NCI-H526 (cell line): ENCODE results near the gene SH3BGR.

Experiments used
- DNase-seq, 2 experiments: peaks; one replicate each; lab custom pipeline; 2025; lab: John Stamatoyannopoulos, UW

Gene SH3BGR

DNA sequence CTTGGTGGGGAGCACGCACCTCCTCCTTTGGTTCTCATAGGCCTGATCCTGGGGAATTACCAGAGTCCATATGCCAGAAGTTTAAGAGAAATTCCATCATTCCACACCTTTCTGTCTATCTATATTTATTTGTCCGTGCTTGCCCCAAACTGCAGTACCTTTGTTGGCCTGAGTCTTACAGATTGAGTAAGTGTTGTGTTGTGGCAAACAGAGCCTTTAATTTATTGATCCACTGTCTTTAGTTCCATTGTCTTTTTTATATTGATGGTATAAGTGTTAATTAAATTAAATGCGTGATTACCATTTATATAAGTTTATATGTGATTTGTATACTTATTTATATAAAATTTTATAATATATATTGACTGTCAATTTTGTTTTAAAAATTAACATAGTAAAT, 4.9 kb downstream of the SH3BGR start:
- DNase-seq: peak in 1 of 2 experiments; percentile 5

DNA sequence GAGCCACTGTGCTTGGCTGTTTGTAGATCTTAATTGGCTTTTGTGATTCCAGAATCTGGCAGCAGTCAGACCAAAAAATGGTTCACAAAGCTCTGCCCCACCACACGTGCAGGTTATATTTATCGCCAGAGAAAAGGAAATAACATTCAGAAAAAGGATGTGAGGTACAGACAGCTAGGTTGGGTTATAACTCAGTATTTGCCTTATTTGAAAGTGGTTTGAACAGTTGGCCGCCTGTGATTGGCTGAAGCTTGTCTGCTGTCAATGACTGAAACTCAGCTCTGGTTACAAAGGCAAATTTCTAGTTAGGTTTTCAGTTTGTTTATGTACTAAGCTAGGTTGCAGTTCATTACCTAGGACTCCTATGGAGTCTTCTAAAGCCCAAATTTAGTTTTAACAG, 9.6 kb downstream of the SH3BGR start:
- DNase-seq: peak in 1 of 2 experiments; percentile 6

DNA sequence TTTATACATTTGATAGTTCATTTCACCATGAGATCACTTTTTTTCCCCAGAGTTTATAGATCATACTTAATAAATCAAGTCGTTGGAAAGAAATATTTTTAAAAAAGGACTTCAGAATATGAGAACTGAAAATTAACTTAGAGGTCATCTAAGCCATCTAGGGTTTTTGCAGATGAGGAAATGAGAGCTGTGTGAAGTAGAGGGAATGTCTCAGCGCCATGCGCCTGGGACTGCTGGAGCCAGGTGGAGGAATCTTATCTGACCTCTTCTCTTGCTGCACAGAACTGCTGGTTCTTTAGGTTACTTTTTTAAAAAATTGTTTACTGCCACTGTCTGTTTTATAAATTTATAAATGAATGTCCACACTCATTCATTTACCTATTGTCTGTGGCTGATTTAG, 11.5 kb downstream of the SH3BGR start:
- no peak for DNase-seq

DNA sequence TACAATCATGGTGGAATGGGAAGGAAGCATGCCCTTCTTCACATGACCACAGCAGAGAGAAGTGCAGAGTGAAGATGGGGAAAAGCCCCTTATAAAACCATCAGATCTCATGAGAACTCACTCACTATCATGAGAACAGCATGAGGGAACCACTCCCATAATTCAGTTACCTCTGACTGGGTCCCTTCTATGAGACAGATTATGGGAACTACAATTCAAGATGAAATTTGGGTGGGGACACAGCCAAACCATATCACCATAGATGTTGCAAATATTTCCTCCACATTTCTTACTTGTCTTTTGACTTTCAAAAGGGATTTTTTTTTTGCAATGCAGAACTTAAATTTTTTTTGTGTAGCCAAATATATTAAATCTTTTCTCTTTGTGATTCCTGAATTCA, 14.8 kb downstream of the SH3BGR start:
- no peak for DNase-seq

DNA sequence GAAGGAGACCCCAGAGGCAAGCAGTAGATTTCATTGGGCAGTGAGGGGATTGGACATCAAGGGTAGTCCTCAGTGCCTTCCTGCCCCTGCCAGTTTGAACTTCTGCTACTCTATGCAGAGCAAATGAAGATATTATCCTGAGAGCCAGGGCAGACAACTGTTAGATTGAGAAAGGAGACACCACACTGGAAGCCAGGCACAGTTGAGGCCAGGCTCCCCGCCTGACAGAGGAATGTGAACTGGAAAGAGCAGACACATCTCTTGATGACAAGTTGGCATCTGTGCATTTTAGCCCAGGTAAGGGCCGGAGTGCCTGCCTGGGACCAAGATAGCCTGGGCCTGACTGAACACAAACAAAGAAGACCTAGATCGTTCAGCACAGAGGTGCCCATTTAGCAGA, 16.0 kb downstream of the SH3BGR start:
- DNase-seq: no peak

DNA sequence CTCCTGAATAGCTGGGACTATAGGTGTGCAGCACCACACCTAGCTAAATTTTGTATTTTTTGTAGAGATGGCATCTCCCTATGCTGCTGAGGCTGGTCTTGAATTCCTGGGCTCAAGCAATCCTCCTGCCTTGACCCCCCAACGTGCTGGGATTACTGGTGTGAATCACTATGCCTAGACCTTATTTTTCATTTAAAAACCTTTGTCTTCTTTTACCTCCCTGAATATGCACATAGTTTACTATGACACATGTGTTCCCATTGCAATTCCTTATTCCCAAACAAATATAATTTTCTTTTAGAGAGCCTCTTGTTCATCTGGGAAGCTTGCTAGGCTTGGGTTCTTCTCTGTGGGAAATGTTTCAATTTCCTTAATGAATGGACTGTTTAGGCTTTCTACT, 16.8 kb downstream of the SH3BGR start:
- DNase-seq: no peak

DNA sequence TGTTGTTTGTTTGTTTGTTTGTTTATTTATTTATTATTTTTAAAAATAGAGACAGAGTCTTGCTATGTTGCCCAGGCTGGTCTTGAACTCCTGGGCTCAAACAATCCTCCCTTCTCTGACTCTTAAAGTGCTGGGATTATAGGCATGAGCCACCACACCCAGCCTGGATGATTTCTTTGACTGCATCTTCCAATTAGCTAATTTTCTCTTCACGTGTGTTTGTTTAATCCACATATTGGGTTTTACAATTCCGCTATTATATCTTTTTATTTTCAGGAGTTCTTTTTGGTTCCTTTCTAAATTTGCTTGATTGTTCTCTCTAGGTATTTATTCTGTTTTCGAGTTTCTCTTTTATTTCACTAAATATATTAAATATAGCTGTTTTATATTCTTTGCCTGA, 19.8 kb downstream of the SH3BGR start:
- DNase-seq: no peak

DNA sequence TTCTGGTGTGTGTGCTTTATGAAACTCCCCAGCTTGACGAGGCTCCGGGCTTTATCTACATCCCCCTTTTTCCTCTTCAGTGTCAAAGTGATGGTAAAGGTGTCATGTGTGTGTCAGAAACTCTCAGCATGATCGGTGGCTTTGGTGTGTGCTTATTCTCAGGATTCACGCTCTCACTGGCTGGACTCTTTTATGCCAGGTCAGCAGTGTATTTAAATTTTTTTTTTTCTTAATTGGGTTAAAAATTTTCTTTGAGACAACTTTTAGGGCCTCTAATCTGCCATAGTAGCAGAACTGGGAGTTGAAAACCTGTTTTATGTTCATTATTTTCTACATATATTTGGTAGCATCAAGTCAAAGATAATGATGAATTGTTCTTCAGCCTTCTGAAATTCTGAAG, 21.0 kb downstream of the SH3BGR start:
- no peak for DNase-seq

DNA sequence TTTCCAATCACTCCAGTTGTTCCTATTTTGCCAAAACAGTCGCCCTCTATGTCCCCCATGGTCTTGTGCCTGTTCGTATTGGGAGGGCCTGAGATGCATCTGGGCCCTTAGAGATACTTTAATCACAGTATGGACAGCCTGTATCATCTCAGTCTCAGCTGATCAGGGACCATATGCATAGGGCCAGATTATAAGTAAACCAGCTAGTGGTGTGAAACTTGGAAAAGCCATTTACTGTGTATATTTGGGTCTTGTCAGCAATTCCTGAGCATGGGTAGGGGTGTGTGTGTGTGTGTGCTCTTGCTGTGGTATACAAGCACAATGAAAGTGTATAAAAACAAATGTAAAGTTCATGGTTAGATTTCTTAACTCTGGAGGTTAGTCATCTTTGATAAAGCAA, 22.8 kb downstream of the SH3BGR start:
- DNase-seq: no peak

DNA sequence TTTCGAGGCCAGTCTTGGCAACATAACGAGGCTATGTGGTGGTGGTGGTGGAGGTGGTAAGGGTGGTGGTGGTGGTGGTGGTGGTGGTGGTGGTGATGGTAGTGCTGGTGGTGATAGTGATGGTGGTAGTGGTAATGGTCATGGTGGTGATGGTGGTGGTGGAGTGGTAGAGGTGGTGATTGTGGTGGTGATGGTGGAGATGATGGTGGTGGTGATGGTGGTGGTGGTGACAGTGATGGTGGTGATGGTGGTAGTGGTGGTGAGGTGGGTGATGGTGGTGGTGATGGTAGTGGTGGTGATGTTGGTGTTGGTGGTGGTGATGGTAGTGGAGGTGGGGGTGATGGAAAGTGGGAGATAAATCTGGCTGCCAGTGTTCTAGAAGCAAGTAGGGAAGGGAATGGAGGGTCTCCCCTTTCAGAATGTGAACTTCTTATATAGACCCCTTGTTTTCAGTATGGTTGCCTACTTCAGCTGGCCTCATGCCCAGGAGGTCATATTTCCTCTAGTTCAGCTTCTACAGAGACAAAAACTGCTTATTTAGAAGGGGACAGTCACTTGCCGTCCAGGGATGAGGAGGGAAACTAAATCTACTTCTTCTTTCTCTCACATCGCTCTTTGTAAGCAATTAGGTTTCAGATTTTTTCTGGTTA, 27.5 kb downstream of the SH3BGR start:
- no peak for DNase-seq

DNA sequence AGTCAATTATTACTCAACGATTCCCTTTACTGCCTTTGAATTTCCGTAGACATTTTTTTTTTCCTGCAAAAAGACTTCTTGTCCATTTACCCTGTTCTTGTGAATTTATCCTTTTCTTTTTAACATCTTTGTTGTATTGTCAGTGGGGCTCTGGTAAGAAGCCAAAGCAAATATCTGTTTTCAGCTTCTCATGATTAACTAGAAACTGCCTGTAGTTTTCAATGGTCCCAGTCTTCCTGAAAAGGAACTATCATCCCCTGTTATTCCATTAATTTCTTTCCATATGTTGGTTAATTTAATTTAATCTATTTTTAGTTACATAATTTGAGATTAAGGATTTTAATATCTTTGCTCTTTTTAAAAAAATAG, 28.0 kb downstream of the SH3BGR start:
- DNase-seq: no peak

DNA sequence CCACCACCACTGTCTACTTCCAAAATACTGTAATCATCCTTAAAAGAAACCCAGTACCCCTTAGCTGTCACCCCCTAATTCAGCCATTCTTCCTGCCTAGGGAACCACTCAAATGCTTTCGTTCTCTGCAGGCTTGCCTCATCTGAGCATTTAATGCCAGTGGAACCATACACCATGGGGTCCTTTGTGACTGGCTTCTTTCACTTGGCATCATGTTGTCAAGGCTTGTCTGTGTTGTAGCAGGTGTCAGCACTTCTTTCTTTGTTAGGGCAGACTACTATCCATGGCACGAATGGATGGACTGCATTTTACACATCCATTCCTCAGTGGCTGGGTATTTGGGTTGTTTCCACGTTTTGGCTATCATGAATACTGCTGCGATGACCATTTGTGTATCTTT, 28.5 kb downstream of the SH3BGR start:
- no peak for DNase-seq

DNA sequence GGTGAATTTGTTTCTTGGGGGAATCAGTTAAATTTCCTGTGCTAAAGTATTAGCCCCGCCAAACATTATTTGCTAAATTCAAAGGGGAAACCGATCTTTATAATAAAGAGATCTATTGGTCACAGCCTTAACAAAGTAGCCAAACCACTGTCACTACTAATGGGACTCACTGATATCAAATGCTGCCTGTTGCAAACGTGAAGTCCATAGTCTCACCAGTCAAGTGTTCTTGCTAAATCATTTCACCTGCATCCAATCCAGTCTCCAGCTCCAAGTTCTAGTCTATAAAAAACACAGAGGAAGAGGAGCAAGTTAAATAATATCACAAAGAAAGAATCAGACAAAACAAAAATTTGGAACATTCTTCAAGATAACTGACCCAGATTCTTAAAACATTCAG, 30.1 kb downstream of the SH3BGR start:
- no peak for DNase-seq

DNA sequence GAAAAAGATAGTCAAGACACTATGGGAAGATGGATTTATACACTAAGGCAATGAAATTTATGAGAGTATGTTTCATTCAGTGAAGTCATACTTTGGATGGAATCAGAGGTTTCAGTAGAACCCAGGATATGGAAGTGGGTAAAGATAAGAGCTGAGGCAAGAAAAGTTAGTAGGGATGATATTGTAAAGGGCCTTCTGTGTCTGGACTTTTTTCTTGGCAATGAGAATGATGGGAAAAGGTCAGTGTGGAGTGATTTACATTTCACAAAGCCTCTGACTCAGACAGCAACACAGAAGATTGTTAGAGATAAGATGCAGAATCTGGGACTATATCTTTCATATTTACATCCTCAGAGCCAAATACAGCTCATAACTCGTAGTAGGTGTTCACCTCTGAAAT, 32.1 kb downstream of the SH3BGR start:
- DNase-seq: no peak

DNA sequence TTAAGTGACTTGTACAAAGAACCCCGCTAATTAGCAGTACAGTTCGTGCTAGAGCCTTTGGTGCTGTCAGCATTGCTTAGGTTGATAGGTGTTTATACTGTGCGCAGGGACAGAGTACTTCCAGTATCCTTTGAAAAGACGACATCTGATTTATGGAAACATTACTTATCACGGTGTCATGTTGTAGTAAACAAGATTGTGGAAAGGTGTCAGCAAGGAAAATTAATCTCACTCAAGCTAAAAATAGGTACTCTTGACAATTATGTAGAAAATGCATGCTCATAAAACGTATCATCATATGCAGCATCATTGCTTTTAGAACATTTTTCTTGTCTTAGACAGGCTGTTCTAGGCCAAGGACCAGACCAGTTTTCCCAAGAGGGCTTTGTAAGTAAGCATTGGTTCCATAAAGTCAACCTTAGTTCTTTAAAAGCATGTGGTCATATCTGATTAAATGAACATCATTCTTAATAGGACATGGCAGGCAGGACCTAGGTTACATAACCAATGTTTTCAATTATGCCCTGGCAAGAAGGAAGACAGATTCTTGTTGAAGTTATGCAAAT, 33.0 kb downstream of the SH3BGR start:
- DNase-seq: no peak

DNA sequence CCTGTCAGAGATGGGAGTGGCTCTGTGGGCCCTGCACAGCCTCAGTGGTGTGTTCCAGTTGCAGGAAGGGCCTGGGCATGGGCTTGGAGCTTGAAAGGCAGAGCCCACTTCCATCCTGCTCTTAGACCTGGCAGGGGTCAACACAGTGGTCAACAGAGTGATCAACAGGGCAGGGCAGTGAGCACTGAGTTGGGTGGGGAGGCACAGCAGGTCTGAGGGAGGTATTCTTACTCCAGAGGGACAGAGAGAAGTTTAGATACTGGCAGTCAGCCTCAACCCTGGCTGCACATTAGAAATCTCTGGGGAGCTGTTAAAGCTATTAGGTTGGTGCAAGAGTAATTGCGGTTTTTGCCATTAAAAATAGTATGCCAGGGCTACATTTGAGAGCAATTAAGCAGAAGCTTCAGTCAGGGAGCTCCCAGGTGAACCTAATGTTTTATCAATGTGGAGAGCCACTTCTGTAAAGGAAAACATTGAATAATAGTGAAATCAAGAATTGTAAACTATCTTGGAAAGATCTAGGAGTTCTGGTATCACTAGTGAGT, 37.7 kb downstream of the SH3BGR start:
- peak; percentile 7 to 47 for DNase-seq

DNA sequence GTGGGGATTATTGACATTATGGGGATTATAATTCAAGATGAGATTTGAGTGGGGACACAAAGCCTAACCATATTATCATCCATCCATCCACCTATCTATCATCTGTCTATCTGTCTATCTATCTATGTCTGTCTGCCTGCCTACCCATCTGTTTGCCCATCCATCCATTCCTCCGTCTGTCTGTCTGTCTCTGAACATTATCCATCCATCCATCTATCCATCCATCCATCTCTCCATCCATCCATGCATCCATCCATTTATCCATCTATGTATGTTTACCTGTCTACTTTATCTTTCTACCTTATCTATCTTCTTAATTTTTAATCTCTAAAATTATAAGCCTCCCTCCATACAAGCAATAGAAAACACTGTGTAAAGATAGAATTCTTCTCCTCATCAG, 47.4 kb downstream of the SH3BGR start:
- DNase-seq: no peak

DNA sequence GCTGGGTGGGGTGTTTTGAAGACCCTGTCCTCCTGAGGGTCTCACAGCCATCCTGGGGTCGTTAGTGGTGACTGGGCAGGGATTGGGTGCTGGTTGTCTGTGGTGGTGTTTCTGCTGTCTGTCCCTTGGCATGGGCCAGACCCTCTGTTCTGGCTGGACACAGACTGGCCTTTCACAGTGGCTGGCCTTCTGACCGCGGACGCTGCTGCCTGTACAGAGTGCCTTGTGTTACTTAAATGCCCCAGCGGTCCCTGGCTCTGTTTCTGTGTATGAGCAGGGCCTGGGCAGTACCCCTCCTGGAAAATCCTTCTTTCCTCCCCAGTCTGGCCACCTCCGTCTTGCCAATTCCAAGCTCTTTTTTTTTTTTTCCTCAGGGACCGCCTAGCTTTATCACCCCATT, 50.9 kb downstream of the SH3BGR start:
- no peak for DNase-seq

DNA sequence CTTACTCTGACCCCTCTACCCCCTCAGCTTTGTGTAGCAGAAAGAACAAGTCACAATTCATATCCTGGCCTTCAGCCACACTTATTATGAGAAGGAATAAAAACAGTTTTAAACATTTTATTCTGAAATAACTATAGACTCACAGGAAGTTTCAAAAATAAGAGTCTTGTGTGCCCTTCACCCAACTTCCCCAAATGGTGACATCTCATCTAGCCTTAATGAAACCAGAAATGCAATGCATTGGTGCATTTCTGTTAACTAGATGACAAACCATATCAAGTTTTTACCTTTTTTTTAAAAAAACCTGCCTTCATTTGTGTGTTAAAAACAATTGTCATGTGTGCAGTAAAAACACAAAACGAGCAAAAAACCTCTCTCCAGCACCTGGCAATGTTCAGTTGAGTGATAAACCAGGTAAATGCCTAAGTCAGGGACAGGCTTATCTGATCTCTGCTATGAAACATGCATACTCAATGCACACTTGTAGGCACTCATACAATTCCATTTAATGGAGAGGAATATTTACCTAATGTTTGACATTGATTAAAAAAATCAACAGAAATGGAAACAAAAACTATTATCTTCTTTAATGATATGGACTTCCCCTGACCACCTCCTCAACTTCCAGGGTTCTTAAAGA, 51.5 kb downstream of the SH3BGR start:
- DNase-seq: no peak

DNA sequence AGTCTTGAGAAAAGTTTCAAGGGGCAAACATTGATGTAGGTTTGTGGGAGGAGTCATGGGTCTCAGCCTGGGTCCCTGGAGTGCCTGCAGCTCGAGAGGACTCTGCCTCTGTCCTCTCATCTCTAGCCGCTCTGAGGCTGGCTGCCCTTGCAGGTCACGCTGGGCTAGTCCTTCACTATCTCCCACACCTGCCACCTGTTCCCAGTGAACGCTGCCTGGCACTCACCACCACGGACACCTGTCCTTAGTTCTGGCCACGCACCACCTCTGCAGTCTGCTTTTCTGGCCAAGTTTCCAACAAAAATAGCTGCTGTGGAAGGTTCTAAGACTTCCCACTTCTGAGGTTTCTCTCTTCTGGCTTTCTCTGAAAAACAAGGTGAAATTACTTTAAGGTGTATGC, 52.5 kb downstream of the SH3BGR start:
- no peak for DNase-seq

DNA sequence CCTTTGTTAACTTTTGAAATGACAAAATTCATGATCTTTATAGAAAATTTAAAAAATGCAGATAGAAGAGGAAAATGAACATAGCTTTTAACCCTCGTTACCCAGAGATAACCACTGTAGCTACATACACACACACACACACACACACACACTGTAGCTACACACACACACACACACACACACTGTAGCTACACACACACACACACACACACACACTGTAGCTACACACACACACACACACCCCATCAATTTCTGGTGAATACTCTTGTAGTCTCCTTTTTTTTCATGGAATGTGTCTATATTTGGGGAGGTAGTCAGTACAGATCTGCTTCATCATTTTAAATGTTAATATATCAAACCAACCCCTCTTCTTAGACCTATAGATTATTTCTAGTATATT, 58.5 kb downstream of the SH3BGR start:
- DNase-seq: no peak

DNA sequence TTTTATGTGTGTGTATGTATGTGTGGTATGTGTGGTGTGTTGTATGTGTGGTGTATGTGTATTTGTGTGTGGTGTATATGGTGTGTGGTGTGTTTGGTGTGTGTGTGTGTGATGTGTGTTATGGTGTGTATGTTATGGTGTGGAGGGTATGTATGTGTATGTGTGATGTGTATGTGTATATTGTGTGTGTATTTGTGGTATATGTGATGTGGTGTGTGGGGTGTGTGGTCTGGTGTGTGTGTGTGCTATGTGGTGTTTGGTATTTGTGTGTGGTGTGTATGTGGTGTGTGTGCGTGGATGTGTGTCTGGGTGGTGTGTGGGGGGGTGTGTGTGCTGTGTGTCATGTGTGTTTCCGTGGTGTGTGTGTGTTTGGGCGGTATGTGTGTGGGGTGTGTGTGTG, 59.3 kb downstream of the SH3BGR start:
- no peak for DNase-seq

DNA sequence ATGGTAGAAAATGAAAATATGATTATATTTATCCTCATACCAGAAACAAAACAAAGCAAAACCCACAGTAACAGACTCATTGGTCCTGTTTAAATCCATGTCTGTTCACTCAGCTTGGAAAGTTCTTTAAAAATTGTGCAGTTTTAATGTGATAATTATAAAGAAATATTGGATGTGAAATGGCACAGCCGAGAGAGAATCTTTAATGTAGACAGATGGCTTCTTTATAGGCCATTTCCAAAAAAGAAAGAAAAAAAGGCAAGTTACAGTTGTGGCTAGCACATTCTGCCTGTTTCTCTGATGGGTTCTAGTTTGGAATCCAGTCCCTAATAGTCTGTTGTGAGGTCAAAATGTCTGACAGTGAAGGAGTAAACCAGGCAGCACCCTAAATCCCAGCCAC, 62.0 kb downstream of the SH3BGR start:
- no peak for DNase-seq
